ENCODE results near the gene MMP7.

GRCh38 chr11:102527684-102528083 is 2.9 kb downstream of the MMP7 start:
- TF ChIP-seq POLR2AphosphoS5 (IDR thresholded peaks at IDR 0.05; ENCODE audit: low read depth, low read length), result no peak
- TF ChIP-seq TAF1 (IDR thresholded peaks at IDR 0.05; ENCODE audit: borderline replicate concordance, low read depth, low read length), result no peak

Data from GM12892 (cell line).